Keratinocyte (primary cell): Measurements from ENCODE around the gene ITPKC. TPM values are rescaled to one million over a fixed set of nuclear protein-coding genes. Genes with fewer than 3 reads are reported as not detected.

ENCODE experiments used
- DNase-seq: peaks from one replicate; pipeline ENCODE4 v3.0.0-alpha.2; 2011; ENCODE audit warnings: low read depth, missing footprints, low spot score
- FAIRE-seq: peaks from 2 replicates; lab custom pipeline; 2011; peaks lifted over from hg19 to GRCh38; lab: Jason Lieb, UNC
- H2AFZ ChIP-seq: 2 replicates; pipeline ENCODE4 v1.6.0; 2012; ENCODE audit warnings: low read length, control low read depth, inconsistent platforms; ENCODE audit not compliant: control insufficient read depth
- H3K27ac ChIP-seq: 2 replicates; pipeline ENCODE4 v1.5.1; 2011; ENCODE audit warnings: low read length; ENCODE audit not compliant: control insufficient read depth, insufficient read depth
- H3K27me3 ChIP-seq: 3 replicates; pipeline ENCODE4 v1.6.0; 2011; ENCODE audit warnings: low read length; ENCODE audit not compliant: control insufficient read depth, insufficient read depth; ENCODE audit errors: extremely low read depth
- H3K36me3 ChIP-seq, 2 experiments: 2 replicates in 1 of 2; 3 replicates in 1 of 2; pipeline ENCODE4 v1.5.1; 2011; ENCODE audit warnings: low read length in 2 of 2, mild to moderate bottlenecking in 1 of 2; ENCODE audit not compliant: control insufficient read depth in 2 of 2, insufficient read depth in 2 of 2; ENCODE audit errors: extremely low read depth in 1 of 2
- H3K4me1 ChIP-seq: 3 replicates; pipeline ENCODE4 v1.5.1; 2011; ENCODE audit warnings: low read length; ENCODE audit not compliant: control insufficient read depth, insufficient read depth; ENCODE audit errors: extremely low read depth
- H3K4me2 ChIP-seq: 3 replicates; pipeline ENCODE4 v1.6.0; 2011; ENCODE audit warnings: low read depth, low read length; ENCODE audit not compliant: control insufficient read depth, insufficient read depth; ENCODE audit errors: extremely low read depth
- H3K4me3 ChIP-seq, 3 experiments: fragments of 200-600 bp in 1 of 3; sonication (generic) in 1 of 3; 2 replicates in 2 of 3; 3 replicates in 1 of 3; pipeline ENCODE4 v1.5.1; 2011 to 2016; ENCODE audit warnings: low read length in 3 of 3, mild to moderate bottlenecking in 3 of 3, control low read depth in 2 of 3, inconsistent platforms in 1 of 3, low read depth in 1 of 3, mixed read lengths in 1 of 3, mixed run types in 1 of 3, moderate library complexity in 1 of 3; ENCODE audit not compliant: control insufficient read depth in 2 of 3, insufficient read depth in 2 of 3; ENCODE audit errors: extremely low read depth in 1 of 3
- H3K79me2 ChIP-seq: 2 replicates; pipeline ENCODE4 v1.6.0; 2012; ENCODE audit warnings: low read length; ENCODE audit not compliant: control insufficient read depth, insufficient read depth
- H3K9ac ChIP-seq: 3 replicates; pipeline ENCODE4 v1.6.0; 2011; ENCODE audit warnings: low read length; ENCODE audit not compliant: control insufficient read depth, insufficient read depth; ENCODE audit errors: extremely low read depth
- H3K9me1 ChIP-seq: 3 replicates; pipeline ENCODE4 v1.6.0; 2011; ENCODE audit warnings: low read length; ENCODE audit not compliant: control insufficient read depth, insufficient read depth; ENCODE audit errors: extremely low read depth
- H3K9me3 ChIP-seq: 2 replicates; pipeline ENCODE4 v1.5.1; 2012; ENCODE audit warnings: low read depth, low read length; ENCODE audit not compliant: control insufficient read depth
- H4K20me1 ChIP-seq: 3 replicates; pipeline ENCODE4 v1.6.0; 2011; ENCODE audit warnings: low read length; ENCODE audit not compliant: control insufficient read depth, insufficient read depth; ENCODE audit errors: extremely low read depth
- EZH2 ChIP-seq: IDR thresholded peaks from one replicate; pipeline ENCODE4 v1.6.1; 2012; ENCODE audit warnings: inconsistent platforms, mild to moderate bottlenecking, low read length, moderate library complexity
- dilution Hi-C: fragments of 300-500 bp; cut with MboI; formaldehyde crosslinking; loops from one replicate; pipeline ENCODE4 v1.7.0; 2020; ENCODE audit warnings: low sequenced_read_pairs; ENCODE audit not compliant: extremely low pct_ligation_motif_present
- polyA plus RNA-seq, 5 experiments: library from polyadenylated mRNA; depleted of rRNA in 3 of 5; stranded (reverse) in 3 of 5; stranded (forward) in 1 of 5; unstranded in 1 of 5; fragments of >200 nt; gene quantifications; 1 replicate in 1 of 5; 2 replicates in 3 of 5; 3 replicates in 1 of 5; pipeline versions ENCODE4 v1.2.1 to v1.2.3, GENCODE V29; 2011 to 2012; ENCODE audit warnings: missing spikeins in 2 of 5, low read depth in 1 of 5, low replicate concordance in 1 of 5
- TF ChIP-seq, protein P1 (sequence below), 3 experiments: IDR thresholded peaks in 1 of 3; conservative IDR thresholded peaks in 1 of 3; optimal IDR thresholded peaks in 1 of 3; 2 replicates in 2 of 3; 3 replicates in 1 of 3; pipeline versions ENCODE3 to v1.5.1; 2011; ENCODE audit warnings: low read length in 3 of 3, mild to moderate bottlenecking in 3 of 3, moderate library complexity in 2 of 3, control low read depth in 1 of 3, inconsistent platforms in 1 of 3; ENCODE audit not compliant: insufficient read depth in 2 of 3; ENCODE audit errors: extremely low read depth in 1 of 3

Gene ITPKC
- polyA plus RNA-seq, 1 donor (not counting 4 experiments of a cell fraction or from before 2014, with no cell fraction given), result 17.2 TPM

DNA sequence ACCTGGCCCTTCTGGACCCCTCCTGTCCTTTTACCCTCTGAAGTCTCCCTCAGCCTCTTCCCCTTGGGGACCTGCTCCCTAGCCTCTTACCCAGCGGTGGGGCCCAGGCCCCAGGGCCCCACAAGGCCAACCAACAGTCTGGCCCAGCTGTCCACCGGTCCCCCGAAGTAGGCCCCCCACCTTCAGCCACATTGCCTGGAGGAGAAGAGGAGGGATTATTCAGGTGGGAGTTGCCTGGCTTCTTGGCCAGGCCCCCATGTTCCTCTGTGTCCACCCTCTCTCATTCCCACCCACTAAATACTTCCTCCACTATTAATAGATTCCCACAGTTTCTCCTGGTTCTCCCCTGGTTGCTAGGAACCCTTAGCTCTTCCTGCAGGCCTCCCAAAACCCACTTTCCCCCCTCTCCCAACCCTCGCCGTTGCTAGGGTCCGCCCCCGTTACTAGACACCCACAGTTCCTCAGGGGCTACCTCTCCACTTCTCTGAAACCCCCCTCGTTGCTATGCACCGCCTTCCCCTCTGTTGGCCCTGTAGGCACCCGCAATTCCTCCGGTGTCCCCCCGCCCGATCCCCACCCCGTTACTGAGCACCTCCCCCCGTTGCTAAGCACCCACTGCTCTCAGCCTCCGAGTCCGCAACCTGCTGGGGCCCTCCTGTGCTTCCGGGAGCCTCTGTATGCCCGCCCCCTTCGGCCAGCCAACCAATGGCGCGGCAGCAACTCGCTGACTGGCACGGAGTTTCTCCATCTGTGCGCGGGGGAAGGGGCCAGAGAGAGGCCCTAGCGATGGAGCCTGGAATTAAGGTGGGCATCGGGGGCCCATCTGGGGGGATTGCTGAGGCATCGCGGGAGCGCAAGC is 2.2 kb upstream of the ITPKC start:
- Histone ChIP-seq H3K4me1 (peaks cover 14% of the 10 kb centered on the region), H3K79me2 (peaks cover 23% of the 10 kb centered on the region), H3K4me3 (peak overlapping the region; percentile 27 to 53 (median 46)), H3K36me3 (peaks cover 6% of the 10 kb centered on the region in 2 experiments), H3K27ac (peak overlapping the region; percentile 100), H3K9me3 (no peaks in the 10 kb centered on the region), H3K9me1 (no peaks in the 10 kb centered on the region), H3K9ac (peak overlapping the region; percentile 100), H4K20me1 (no peaks in the 10 kb centered on the region), H3K4me2 (peak overlapping the region; percentile 67), H3K27me3 (no peaks in the 10 kb centered on the region), H2AFZ (peak overlapping the region; percentile 72)
- TF ChIP-seq EZH2, result no peak
- TF ChIP-seq, protein P1, sequence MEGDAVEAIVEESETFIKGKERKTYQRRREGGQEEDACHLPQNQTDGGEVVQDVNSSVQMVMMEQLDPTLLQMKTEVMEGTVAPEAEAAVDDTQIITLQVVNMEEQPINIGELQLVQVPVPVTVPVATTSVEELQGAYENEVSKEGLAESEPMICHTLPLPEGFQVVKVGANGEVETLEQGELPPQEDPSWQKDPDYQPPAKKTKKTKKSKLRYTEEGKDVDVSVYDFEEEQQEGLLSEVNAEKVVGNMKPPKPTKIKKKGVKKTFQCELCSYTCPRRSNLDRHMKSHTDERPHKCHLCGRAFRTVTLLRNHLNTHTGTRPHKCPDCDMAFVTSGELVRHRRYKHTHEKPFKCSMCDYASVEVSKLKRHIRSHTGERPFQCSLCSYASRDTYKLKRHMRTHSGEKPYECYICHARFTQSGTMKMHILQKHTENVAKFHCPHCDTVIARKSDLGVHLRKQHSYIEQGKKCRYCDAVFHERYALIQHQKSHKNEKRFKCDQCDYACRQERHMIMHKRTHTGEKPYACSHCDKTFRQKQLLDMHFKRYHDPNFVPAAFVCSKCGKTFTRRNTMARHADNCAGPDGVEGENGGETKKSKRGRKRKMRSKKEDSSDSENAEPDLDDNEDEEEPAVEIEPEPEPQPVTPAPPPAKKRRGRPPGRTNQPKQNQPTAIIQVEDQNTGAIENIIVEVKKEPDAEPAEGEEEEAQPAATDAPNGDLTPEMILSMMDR (optimal IDR thresholded peaks at IDR 0.05 in 1 of 3, IDR thresholded peaks at IDR 0.05 in 1 of 3, conservative IDR thresholded peaks at IDR 0.05 in 1 of 3; ENCODE audit: extremely low read depth in 1 of 3, insufficient read depth in 2 of 3, low read length in 3 of 3), result no peak
- FAIRE-seq, result no peak
- peak; percentile 75 for DNase-seq
- dilution Hi-C loops, result no loop called here

DNA sequence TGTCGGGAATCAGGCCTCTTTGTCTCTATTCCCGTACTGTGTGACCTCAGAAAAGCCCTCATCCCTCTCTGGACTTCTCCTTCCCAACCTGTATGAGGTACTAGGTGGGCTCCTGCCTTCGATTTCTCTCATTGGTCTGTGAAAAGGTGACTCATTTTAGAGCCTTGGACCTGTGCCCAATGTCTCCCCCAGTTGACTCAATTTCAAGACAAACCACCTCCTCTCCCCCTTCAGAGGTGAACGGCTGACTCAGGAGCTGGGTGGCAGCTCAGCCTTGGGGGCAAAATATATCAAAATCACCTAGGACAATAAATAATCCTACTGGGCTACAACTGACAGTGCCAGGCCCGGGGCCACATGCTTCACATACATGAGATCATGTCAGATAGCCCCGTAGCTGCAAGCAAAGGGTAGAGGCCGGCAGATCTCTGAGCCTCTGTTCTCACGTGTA is 856 bp upstream of the ITPKC start:
- Histone ChIP-seq H3K9ac (peak overlapping the region; percentile 100), H3K79me2 (peaks cover 36% of the 10 kb centered on the region), H2AFZ (peak overlapping the region; percentile 66), H3K27me3 (no peaks in the 10 kb centered on the region), H3K4me2 (peak overlapping the region; percentile 96), H3K9me3 (no peaks in the 10 kb centered on the region), H3K36me3 (peaks cover 3 to 5% of the 10 kb centered on the region in 2 experiments), H3K27ac (peak overlapping the region; percentile 100), H3K4me3 (peak overlapping the region; percentile 62 to 90 (median 86)), H3K9me1 (no peaks in the 10 kb centered on the region), H3K4me1 (peaks cover 27% of the 10 kb centered on the region), H4K20me1 (no peaks in the 10 kb centered on the region)
- DNase-seq, result peak; percentile 99
- no peak for TF ChIP-seq EZH2
- TF ChIP-seq, protein P1 (optimal IDR thresholded peaks at IDR 0.05 in 1 of 3, IDR thresholded peaks at IDR 0.05 in 1 of 3, conservative IDR thresholded peaks at IDR 0.05 in 1 of 3; ENCODE audit: extremely low read depth in 1 of 3, insufficient read depth in 2 of 3, low read length in 3 of 3), result no peak
- peak; percentile 73 for FAIRE-seq
- dilution Hi-C loops, result no loop called here
